H1 (cell line): Measurements from ENCODE around the gene CTIF. TPM values are rescaled to one million over a fixed set of nuclear protein-coding genes. Genes with fewer than 3 reads are reported as not detected.

Experiments used
- NRF1 ChIP-seq: IDR thresholded peaks from 2 replicates; pipeline ENCODE4 v1.6.1; 2011; ENCODE audit warnings: mild to moderate bottlenecking, low read depth, low read length, improper control_type of control experiment
- SIX5 ChIP-seq: IDR thresholded peaks from 2 replicates; pipeline ENCODE4 v1.6.1; 2011; ENCODE audit warnings: mild to moderate bottlenecking, low read depth, low read length
- SRF ChIP-seq: IDR thresholded peaks from 2 replicates; pipeline ENCODE4 v1.6.1; 2011; ENCODE audit warnings: mild to moderate bottlenecking, low read depth, low read length, moderate library complexity
- YY1 ChIP-seq: IDR thresholded peaks from 2 replicates; pipeline ENCODE4 v1.6.1; 2011; ENCODE audit warnings: low read depth, mild to moderate bottlenecking, low read length
- polyA plus RNA-seq, 7 experiments: library from polyadenylated mRNA; depleted of rRNA in 3 of 7; stranded (reverse) in 5 of 7; unstranded in 2 of 7; fragments of >200 nt in 5 of 7; fragments of 200-250 nt in 2 of 7; gene quantifications; 1 replicate in 5 of 7; 2 replicates in 1 of 7; 4 replicates in 1 of 7; pipeline versions ENCODE4 v1.2.1 to v1.2.3, GENCODE V29; 2011 to 2013; ENCODE audit warnings: missing spikeins in 2 of 7, mixed read lengths in 2 of 7
- total RNA-seq: library from RNA; stranded (reverse); fragmentation: NEBNext Ultra II Directional; extraction: Animal tissue kit (Norgen Biotek cat#: 25700); gene quantifications from 2 replicates; pipeline ENCODE4 v1.2.1, GENCODE V29; 2021
- TF ChIP-seq, protein P1 (sequence below): IDR thresholded peaks from 2 replicates; pipeline ENCODE4 v1.6.1; 2012; ENCODE audit warnings: inconsistent platforms
- TF ChIP-seq, protein P2 (sequence below): IDR thresholded peaks from 2 replicates; pipeline ENCODE4 v1.6.1; 2011; ENCODE audit warnings: low read length, improper control_type of control experiment

CTIF gene
- total and polyA plus RNA-seq, 2 of the 8 experiments (the other 6 are each of a cell fraction or from before 2014, with no cell fraction given): 9.0 to 17.8 TPM

DNA sequence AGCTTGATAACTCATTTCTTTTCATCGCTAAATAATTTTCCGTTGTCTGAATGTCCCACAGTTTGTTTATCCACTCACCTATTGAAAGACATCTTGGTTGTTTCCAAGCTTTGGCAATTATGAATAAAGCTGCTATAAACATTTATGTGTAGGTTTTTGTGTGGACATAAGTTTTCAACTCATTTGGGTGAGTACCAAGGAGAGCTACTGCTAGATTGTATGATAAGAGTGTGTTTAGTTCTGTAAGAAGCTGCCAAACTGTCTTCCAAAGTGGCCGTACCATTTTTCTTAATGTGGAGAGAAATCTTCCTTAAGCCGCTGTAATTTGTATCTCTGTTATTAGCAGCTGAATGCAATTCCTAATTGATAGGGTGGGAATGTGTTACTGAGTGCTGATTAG is 11.4 kb upstream of the CTIF start (continued):
- TF ChIP-seq YY1 (no peak), SRF (no peak), SIX5 (no peak), NRF1 (no peak)
- TF ChIP-seq, protein P1, sequence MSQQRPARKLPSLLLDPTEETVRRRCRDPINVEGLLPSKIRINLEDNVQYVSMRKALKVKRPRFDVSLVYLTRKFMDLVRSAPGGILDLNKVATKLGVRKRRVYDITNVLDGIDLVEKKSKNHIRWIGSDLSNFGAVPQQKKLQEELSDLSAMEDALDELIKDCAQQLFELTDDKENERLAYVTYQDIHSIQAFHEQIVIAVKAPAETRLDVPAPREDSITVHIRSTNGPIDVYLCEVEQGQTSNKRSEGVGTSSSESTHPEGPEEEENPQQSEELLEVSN: no peak
- TF ChIP-seq, protein P2, sequence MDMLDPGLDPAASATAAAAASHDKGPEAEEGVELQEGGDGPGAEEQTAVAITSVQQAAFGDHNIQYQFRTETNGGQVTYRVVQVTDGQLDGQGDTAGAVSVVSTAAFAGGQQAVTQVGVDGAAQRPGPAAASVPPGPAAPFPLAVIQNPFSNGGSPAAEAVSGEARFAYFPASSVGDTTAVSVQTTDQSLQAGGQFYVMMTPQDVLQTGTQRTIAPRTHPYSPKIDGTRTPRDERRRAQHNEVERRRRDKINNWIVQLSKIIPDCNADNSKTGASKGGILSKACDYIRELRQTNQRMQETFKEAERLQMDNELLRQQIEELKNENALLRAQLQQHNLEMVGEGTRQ: no peak
- TF ChIP-seq, all 59 proteins: peak for 0
